DMS53 treated with DMSO at 0.1 percent for 48 hours (cell line): ENCODE results near the gene MED13.
"Not testable (repeated sequence)": the region's sequence is repeated elsewhere in the genome, so short reads cannot be mapped to it uniquely, and the experiment has no call there.

Experiments
- DNase-seq: peaks from one replicate; lab custom pipeline; 2025; ENCODE audit not compliant: unreplicated experiment; lab: John Stamatoyannopoulos, UW

MED13 gene

DNA sequence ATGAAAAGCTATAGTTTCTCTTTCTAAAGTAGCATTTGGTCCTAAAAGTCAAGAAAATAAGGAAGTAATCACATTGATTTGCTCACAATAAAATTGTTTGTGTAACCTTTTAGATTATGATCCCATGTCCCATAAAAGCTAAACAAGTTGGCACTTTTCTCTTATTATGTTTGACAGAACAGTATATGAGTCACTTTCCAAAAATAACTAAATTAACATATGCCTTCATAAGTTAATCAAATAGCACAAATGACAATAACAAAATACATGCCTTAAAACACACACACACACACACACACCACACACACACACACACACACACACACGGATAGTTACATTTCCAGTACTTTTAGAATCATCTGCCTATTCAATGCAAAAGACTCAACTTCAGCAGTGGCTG lies 2.8 kb downstream of the MED13 start:
- DNase-seq = no peak

- no peak for DNase-seq
These were observed 5.7 kb downstream of the MED13 start for GRCh38 chr17:62059414-62059813.

- no peak for DNase-seq
These were observed 6.5 kb downstream of the MED13 start for GRCh38 chr17:62058611-62059010.

DNA sequence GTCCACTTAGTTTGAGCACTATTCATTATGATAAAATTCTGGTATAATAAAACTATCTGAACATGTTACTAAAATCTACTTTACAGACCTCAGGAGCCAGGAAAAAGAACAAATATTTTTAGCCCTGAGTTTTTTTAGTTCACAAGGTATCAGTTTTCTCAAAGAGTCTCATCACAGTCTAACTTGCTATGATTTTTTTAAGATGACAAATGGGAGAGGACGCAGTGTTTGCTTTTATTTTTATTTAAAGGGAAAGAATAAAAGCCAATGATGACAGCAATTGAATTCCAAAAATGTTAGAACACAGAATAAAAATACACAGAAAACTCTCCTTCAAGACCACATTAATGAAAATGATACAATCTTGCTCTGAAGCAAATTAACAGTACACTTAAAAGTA lies 7.4 kb downstream of the MED13 start:
- no peak for DNase-seq

DNA sequence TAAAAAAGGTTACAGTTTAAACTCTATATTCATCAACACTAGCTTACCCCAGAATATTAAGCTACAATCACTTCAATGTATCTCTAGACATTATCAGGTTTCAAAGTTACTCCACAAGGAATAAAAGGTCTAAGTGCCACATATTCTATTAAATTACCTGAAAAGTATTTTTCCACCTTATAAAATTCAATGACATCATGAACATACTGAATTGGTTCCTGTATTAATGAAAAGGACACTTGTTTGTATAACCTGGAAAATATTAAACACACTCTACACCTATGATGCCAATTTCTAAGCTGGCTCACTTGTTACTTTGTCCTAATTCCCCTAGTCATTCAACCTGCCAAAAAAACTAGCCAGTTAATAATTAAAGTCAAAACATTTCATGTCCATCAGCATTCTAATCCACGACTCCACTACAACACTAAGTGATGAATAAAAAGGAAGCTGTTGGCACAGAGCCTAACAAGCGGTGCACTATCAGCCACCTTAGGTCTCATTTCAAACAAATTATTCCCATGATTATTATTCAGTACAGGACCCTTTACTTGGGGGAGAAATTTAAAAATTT lies 12.2 kb downstream of the MED13 start:
- DNase-seq = no peak

GRCh38 chr17:62051053-62051452 lies 14.0 kb downstream of the MED13 start:
- no peak for DNase-seq

GRCh38 chr17:62049299-62049698 lies 15.8 kb downstream of the MED13 start:
- DNase-seq = no peak

- no peak for DNase-seq
These were observed 16.8 kb downstream of the MED13 start for GRCh38 chr17:62048262-62048661.

DNA sequence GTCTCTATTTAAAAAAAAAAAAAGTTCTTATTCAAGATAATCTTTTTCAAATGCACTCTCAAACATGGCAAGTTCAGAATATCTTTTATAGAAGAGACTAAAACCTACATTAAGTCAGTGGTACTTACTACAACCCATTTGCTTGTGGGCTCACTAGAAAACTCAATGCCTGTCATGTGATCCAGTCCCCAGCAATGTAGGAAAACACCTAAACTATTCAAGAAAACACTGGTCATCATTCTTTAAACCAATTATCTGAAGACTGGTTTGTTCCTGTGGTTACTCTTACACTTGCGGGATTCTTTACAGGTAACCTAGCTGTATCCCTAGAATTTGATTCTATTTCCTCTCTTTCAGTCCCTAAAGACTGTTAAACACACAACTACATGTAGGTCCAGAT lies 19.6 kb downstream of the MED13 start:
- DNase-seq = no peak

DNA sequence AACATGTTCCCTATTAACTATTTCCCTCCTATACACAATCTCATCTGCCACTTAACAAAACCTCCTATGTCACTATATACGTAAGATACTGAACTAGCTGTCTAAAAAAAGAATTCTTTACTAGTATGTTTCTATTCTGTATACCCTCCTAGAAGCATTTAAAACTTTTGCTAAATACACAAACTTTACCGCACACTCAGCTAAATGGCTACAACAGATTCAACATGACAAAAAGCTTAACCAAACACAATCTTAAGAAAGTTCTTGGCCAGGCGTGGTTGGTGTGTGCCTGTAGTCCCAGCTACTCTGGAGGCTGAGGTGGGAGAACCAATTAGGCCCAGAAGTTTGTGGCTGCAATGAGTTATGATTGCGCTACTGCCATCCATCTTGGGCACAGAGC lies 20.0 kb downstream of the MED13 start:
- DNase-seq = no peak

DNA sequence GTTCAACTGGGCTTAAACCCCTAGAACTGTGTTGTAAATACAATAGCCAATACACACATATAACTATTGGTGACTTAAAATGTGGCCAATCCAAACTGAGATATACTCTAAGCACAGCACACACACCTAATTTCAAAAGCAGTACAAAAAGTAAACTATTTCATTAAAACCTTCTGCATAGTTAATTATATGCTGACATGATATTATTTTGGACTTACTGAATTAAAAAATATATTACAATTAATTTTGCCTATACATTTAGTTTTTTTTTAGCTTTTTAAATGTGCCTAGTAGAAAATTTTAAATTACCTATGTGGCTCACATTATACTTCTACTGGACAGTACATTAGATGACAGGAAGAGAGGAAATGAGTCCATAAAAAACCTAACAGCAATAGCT lies 21.5 kb downstream of the MED13 start:
- DNase-seq = no peak

- DNase-seq = no peak
These were observed 21.9 kb downstream of the MED13 start for GRCh38 chr17:62043140-62043539.

GRCh38 chr17:62038248-62038647 lies 26.8 kb downstream of the MED13 start:
- DNase-seq = no peak

DNA sequence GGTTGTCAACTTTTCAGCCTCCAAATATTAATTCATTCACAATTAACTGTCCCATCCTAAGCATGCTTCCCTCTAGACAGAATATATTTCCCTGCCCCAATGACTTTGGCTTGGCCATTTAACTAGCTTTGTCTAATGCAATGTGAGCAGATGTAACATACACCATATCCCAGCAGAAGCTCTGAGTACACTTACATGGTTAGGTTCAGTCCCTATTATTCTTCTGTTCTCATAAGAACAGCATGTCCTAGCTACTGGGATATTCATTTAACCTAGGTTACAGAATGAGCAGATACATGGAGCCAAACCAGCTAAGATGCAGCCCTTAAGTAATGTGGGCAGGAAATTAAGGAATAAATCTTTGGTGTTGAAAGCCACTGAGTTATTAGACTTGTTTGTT lies 31.8 kb downstream of the MED13 start:
- DNase-seq = no peak

DNA sequence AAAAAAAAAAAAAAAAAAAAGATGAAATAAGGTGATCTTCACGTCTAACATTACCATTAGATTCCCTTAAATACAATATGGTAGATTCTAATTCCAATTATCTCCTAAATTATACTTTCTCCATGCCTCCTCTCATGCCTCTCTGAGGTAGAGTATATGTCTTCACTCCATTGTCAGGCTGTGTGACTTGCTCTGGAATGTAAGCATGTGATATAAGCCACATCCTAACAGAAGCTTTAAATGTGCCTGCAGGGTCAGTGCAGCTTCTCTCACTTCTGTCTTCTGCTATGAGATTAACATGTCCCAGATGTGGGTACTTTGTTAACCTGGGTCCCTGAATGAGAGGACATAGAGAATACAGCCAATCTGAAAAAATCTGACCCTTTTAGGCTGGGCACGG lies 32.6 kb downstream of the MED13 start:
- no peak for DNase-seq

- DNase-seq = no peak
These were observed 34.8 kb downstream of the MED13 start for GRCh38 chr17:62030264-62030663.

DNA sequence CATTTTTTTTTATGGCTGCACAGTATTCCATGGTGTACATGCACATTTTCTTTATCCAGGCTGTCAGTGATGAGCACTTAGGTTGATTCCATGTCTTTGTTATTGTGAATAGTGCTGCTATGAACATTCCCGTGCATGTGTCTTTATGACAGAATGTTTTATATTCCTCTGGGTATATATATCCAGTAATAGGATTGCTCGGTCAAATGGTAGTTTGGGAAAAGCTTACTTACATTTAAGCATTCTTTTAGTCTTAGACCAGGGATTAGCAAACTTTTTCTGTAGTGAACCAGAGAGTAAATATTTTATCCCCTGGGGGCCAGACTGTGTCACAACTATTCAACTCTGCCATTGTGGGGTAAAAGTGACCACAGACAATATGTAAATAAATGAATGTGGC lies 40.2 kb downstream of the MED13 start:
- DNase-seq = no peak

DNA sequence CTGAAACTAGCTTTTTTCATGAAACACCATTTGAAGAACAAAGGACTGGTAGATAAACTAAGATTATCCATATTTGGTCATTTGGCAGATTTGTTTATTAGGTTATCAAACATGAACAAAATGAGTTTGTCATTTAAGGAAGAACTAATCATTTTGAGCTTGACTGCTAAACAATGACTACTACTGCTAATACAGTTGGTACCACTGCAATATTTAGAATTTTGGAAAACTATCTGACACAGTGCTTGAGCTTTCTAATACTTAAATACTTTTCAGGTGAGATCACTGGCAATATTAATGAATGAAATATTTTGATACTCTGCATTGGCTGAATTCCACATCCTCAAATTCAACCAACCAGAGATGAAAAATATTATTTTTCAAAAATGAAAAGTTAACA lies 47.2 kb downstream of the MED13 start:
- no peak for DNase-seq

DNA sequence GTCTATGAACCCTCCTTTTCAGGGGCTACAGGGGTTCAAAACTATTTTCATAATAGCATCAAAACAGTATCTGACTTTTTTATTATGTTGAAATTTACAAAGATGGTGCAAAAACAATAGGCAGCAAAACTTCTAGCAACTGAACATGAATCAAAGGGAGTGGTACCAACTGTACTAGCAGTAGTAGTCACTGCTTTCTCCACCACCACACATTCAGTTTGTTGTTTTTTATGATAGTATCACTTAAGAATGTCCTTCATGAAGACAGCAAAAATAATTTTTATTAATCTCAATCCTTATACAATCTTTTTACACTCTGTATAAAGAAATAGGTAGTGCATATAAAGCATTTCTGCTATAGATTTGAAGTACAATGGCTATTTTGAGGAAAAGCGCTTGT lies 47.6 kb downstream of the MED13 start:
- no peak for DNase-seq

- no peak for DNase-seq
These were observed 50.6 kb downstream of the MED13 start for GRCh38 chr17:62014526-62014925.

DNA sequence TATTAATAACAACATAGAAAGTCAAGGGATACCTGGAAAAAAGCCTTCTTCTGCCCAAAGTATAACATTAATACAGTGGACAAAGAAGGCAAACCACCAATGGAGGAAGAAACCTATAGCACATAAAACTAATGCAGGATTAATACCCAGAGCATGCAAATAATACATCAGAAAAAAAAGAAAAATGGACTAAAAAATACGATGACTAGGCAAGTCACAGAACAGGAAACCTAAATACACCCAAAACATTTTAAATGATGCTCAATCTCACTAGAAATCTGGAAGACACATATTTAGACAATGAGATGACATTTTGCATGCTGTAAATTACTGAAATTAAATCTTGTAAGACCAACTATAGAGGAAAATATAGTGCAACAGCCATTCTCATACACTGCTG lies 55.9 kb downstream of the MED13 start:
- no peak for DNase-seq

GRCh38 chr17:62008294-62008693 lies 56.8 kb downstream of the MED13 start:
- DNase-seq = no peak

DNA sequence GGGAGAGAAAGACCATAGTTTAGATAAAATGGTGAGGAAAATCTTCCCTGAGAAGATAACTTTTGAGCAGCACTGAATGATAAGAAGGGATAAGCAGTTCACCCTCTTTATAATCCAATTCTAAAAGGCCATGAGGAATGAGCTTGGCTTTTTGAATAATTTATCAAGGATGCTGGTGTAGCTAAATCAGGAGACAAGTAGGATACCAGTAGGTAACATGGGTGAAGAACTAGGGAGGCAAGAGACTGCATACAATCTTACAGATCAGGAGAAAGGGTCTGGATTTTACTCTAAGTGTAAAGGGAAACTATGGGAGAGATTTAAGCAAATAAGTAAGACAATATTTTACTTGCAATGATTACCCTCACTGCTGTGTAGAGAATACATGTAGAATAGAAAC lies 60.7 kb downstream of the MED13 start:
- no peak for DNase-seq

GRCh38 chr17:62003141-62003540 lies 61.9 kb downstream of the MED13 start:
- not testable (repeated sequence) for DNase-seq
